DOHH2 (cell line): ENCODE measurements around the gene KCNMA1.

Source experiments
- H3F3A ChIP-seq: fragments of 200-600 bp; sonication (generic), shearing (Covaris generic); 2 replicates; pipeline ENCODE4 v1.6.0; 2016; ENCODE audit warnings: antibody characterized with exemption, mild to moderate bottlenecking; ENCODE audit not compliant: control insufficient read depth, insufficient read depth
- H3K27ac ChIP-seq: fragments of 200-600 bp; sonication (generic); 2 replicates; pipeline ENCODE4 v1.5.1; 2014; ENCODE audit warnings: low read depth, mild to moderate bottlenecking, low read length, moderate library complexity
- H3K27me3 ChIP-seq: fragments of 200-600 bp; sonication (generic); 2 replicates; pipeline ENCODE4 v1.6.1; 2014; ENCODE audit warnings: mild to moderate bottlenecking, low read length, mixed read lengths; ENCODE audit not compliant: control insufficient read depth
- H3K36me3 ChIP-seq: fragments of 200-600 bp; sonication (generic); 2 replicates; pipeline ENCODE4 v1.6.1; 2014; ENCODE audit warnings: mild to moderate bottlenecking, low read length, moderate library complexity, mixed read lengths; ENCODE audit not compliant: control insufficient read depth
- H3K4me1 ChIP-seq: fragments of 200-600 bp; sonication (generic); 2 replicates; pipeline ENCODE4 v1.6.1; 2014; ENCODE audit warnings: mild to moderate bottlenecking, low read length, mixed read lengths; ENCODE audit not compliant: control insufficient read depth
- H3K4me2 ChIP-seq: fragments of 200-600 bp; sonication (generic); 2 replicates; pipeline ENCODE4 v1.6.0; 2014; ENCODE audit warnings: mild to moderate bottlenecking, low read length, moderate library complexity
- H3K4me3 ChIP-seq: fragments of 200-600 bp; sonication (generic); 2 replicates; pipeline ENCODE4 v1.5.1; 2014; ENCODE audit warnings: mild to moderate bottlenecking, low read length, mixed read lengths
- H3K79me2 ChIP-seq: fragments of 200-600 bp; sonication (generic); 2 replicates; pipeline ENCODE4 v1.6.1; 2014; ENCODE audit warnings: mild to moderate bottlenecking, low read length, mixed read lengths; ENCODE audit not compliant: control insufficient read depth
- H3K9me2 ChIP-seq: fragments of 200-600 bp; sonication (generic); replicated peaks from 2 replicates; pipeline ENCODE4 v1.6.1; 2014; ENCODE audit warnings: mild to moderate bottlenecking, low read length, mixed read lengths; ENCODE audit not compliant: control insufficient read depth
- H3K9me3 ChIP-seq: fragments of 200-600 bp; sonication (generic); 2 replicates; pipeline ENCODE4 v1.6.1; 2014; ENCODE audit warnings: antibody characterized with exemption, low read length, mixed read lengths; ENCODE audit not compliant: control insufficient read depth, insufficient read depth
- H4K20me1 ChIP-seq: fragments of 200-600 bp; sonication (generic); 2 replicates; pipeline ENCODE4 v1.6.0; 2014; ENCODE audit warnings: low read depth, mild to moderate bottlenecking, antibody characterized with exemption, low read length, moderate library complexity; ENCODE audit not compliant: control insufficient read depth, insufficient read depth
- EZH2phosphoT487 ChIP-seq: fragments of 200-600 bp; sonication (generic); IDR thresholded peaks from 2 replicates; pipeline ENCODE4 v1.6.1; 2017; ENCODE audit warnings: borderline replicate concordance, mild to moderate bottlenecking, antibody characterized with exemption, low read length, moderate library complexity, mixed read lengths
- TF ChIP-seq, protein P1 (sequence below): fragments of 200-600 bp; sonication (generic); IDR thresholded peaks from one replicate; pipeline ENCODE4 v1.5.1; 2014; ENCODE audit warnings: antibody characterized with exemption, mild to moderate bottlenecking, low read depth, low read length; ENCODE audit not compliant: poor library complexity, severe bottlenecking

The KCNMA1 gene

DNA sequence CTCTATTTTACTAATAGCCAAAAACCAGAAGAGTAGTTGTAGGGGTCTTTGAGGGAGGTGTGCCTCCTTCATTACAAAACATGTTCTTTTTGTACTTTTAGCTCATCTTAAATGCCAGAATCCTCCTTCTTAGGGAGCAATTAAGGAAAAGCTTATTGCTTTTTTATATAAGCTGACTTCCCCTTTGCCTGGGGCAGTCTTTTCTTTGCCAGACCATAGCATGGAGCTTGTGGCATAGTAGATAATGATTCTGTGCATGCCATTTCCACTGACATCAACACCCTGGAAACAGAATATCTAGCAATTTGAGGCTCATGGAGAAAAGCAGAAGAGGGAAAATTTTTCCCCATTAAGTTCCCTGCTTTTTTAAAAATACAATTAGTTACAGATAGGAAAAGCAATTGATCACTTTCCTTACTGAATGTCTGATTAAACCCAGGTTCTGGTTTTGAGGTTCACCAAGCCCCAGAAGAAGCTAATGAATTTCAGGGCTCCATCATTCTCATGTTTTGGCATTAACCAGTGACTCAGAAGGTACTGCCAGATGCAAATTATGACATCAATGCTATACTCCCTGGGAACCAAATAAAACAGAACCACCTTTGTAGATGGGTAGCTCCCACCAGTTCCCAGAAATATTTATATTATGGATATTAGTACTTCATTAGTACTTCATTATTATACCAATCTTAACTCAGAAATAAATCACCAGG lies 410.6 kb downstream of the KCNMA1 start:
- TF ChIP-seq, protein P1, sequence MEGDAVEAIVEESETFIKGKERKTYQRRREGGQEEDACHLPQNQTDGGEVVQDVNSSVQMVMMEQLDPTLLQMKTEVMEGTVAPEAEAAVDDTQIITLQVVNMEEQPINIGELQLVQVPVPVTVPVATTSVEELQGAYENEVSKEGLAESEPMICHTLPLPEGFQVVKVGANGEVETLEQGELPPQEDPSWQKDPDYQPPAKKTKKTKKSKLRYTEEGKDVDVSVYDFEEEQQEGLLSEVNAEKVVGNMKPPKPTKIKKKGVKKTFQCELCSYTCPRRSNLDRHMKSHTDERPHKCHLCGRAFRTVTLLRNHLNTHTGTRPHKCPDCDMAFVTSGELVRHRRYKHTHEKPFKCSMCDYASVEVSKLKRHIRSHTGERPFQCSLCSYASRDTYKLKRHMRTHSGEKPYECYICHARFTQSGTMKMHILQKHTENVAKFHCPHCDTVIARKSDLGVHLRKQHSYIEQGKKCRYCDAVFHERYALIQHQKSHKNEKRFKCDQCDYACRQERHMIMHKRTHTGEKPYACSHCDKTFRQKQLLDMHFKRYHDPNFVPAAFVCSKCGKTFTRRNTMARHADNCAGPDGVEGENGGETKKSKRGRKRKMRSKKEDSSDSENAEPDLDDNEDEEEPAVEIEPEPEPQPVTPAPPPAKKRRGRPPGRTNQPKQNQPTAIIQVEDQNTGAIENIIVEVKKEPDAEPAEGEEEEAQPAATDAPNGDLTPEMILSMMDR = no peak
- no peak for TF ChIP-seq EZH2phosphoT487
- Histone ChIP-seq H3K36me3 (no peaks in the 10 kb centered on the region), H3K9me3 (no peaks in the 10 kb centered on the region), H3F3A (no peaks in the 10 kb centered on the region), H3K27me3 (no peaks in the 10 kb centered on the region), H3K27ac (no peak overlapping the region), H3K4me2 (no peak overlapping the region), H4K20me1 (no peaks in the 10 kb centered on the region), H3K4me1 (no peaks in the 10 kb centered on the region), H3K79me2 (no peaks in the 10 kb centered on the region), H3K9me2 (no peaks in the 10 kb centered on the region), H3K4me3 (no peak overlapping the region)

DNA sequence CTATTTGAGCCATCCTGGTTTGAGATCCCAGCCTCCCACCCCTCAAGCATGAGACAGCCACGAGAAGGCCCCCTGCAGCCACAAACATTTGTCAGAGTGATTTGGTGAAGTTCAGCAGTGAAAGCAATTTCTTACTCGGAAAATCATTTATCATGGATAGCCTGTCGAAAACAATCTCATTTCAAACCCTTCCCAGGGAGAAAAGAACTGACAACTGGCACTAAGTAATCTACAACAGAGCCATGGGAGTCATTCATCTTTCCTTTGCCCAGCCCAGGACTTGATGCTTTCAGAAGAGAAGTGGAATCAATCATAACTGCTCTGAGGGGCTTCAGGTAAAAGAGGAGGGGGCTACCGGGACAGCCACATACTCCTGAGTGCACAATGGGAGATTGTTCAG lies 411.2 kb downstream of the KCNMA1 start:
- Histone ChIP-seq H3K9me3 (no peaks in the 10 kb centered on the region), H3K4me2 (no peak overlapping the region), H3K27me3 (no peaks in the 10 kb centered on the region), H3F3A (no peaks in the 10 kb centered on the region), H3K9me2 (no peaks in the 10 kb centered on the region), H3K4me1 (no peaks in the 10 kb centered on the region), H3K4me3 (no peak overlapping the region), H4K20me1 (no peaks in the 10 kb centered on the region), H3K79me2 (no peaks in the 10 kb centered on the region), H3K36me3 (no peaks in the 10 kb centered on the region), H3K27ac (no peak overlapping the region)
- no peak for TF ChIP-seq EZH2phosphoT487
- TF ChIP-seq, protein P1 = no peak

DNA sequence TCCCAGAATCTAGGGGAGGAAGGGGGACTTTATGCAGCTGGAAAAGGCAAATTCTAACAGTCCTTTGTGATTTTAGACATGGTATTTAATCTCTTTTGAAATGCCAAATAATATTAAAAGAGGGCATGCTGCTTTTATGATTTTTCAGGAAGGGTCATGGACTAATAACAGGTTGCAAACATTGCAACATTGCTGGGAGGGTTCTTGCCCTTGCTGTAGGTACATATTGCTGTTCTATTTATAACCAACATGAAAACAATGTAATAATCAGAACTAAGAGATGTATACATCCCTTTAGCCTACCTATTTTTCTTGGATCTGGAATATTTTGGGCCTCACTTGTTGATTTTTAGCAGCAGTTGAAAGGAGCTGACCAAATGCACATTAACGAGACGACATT lies 411.6 kb downstream of the KCNMA1 start:
- Histone ChIP-seq H3K27me3 (no peaks in the 10 kb centered on the region), H3K4me3 (no peak overlapping the region), H3K4me2 (no peak overlapping the region), H3K9me2 (no peaks in the 10 kb centered on the region), H3K9me3 (no peaks in the 10 kb centered on the region), H3K79me2 (no peaks in the 10 kb centered on the region), H4K20me1 (no peaks in the 10 kb centered on the region), H3K27ac (no peak overlapping the region), H3K4me1 (no peaks in the 10 kb centered on the region), H3F3A (no peaks in the 10 kb centered on the region), H3K36me3 (no peaks in the 10 kb centered on the region)
- TF ChIP-seq, protein P1 = no peak
- TF ChIP-seq EZH2phosphoT487 = no peak
